Stimulated activated naive CD4-positive, alpha-beta T cell (primary cell): ENCODE results near the gene RAVER1.
A peak's percentile ranks its signal among the peaks of the same experiment; 100 is the strongest.
"Not testable (repeated sequence)": the region's sequence is repeated elsewhere in the genome, so short reads cannot be mapped to it uniquely, and the experiment has no call there.

Source experiments
- DNase-seq, 6 experiments: peaks; one replicate each; lab custom pipeline; 2025; lab: John Stamatoyannopoulos, UW

RAVER1 gene

DNA sequence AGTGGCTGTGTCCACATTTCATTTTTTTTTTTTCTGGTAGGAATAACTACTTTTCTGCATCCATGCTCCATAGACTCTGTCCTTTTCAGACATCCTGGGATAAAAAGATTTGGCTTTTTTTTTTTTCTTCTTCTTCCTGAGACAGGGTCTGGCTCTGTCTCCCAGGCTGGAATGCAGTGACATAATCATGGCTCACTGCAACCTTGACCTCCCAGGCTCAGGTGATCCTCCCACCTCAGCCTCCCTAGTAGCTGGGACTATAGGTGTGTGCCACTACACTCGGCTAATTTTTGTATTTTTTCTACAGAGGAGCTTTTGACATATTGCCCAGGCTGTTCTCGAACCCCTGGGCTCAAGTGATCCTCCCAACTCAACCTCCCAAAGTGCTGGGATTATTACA, 10.2 kb upstream of the RAVER1 start:
- no peak for DNase-seq

DNA sequence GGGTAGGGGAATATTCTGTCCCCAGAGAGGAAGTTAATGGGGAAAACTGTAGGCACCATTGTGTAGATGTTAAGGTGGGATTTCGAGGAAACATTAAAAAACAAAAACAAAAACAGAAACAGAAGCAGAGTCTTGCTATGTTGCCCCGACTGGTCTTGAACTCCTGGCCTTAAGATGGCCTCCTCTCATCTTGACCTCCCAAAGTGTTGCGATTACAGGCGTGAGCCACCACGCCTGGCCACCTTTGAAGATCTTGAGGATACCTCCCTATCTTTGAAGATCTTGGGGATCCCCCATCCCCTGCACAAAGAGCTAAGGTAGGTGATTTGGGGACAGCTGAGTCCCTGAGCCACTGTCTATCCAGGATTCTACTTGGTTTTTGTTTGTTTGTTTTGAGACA, 6.6 kb upstream of the RAVER1 start:
- no peak for DNase-seq

DNA sequence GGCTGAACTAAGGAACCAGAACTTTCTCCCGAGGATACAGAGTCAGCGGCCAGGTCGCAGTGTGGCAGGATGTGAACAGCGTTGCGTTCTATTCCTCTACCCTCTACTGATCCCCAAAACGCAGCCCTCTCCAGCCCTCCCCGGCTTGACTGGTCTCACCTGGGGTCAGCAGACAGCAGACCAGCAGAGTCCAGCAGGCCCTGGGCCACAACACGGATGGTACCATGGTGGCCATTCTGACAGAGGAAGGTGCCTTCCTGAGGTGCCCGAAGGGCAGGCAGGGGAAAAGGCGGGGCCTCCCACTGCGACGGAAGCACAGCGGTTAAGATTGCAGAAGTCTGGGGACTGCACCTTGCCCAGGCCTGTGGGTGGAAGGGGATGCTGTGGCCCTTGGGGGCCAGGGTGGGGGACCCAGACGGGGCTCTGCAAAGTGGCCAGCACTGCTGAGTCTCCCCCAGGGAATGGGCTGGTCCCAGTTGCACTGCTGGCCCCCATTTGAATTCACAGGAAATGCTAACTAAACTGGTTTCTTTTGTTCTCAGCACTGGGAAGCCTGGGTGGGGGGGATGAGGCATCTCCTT, 6.1 kb upstream of the RAVER1 start, which contains the start of gene ICAM3:
ICAM3 (minus strand) TSS at position 245 of the 581 bp plus-strand sequence; CDS start at position 235, 10 bp downstream.
- DNase-seq, result peak in 5 of 6 experiments; percentile 26 to 62 (median 39)

DNA sequence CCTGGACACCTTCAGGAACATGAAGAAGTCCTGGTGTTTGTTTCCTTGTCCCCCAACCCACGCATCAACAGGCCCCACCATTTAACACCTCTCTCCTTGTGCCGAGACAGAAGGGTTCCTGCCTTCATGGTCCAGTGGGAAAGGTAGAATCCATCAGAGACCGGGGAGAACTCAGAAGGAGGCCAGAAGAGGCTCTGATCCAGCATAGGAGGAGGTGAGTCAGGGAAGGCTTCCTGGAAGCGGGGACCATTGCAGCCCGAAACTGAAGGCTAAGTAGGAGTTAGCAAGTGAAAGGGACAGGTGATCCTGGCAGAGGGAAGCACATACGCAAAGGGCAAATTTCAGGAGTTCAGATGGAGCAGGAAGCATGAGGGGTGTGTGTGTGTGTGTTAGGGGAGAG, 5.6 kb upstream of the RAVER1 start:
- no peak for DNase-seq

DNA sequence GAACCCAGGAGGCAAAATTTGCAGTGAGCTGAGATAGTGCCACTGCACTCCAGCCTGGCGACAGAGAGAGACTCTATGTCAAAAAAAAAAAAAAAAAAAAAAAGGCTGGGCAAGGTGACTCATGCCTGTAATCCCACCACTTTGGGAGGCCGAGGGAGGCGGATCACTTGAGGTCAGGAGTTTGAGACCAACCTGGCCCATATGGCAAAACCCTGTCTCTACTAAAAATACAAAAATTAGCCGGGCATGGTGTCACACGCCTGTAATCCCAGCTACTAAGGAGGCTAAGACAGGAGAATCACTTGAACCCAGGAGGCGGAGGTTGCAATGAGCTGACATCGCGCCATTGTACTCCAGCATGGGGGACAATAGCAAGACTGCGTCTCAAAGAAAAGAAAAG, 3.4 kb upstream of the RAVER1 start:
- not testable (repeated sequence) for DNase-seq

DNA sequence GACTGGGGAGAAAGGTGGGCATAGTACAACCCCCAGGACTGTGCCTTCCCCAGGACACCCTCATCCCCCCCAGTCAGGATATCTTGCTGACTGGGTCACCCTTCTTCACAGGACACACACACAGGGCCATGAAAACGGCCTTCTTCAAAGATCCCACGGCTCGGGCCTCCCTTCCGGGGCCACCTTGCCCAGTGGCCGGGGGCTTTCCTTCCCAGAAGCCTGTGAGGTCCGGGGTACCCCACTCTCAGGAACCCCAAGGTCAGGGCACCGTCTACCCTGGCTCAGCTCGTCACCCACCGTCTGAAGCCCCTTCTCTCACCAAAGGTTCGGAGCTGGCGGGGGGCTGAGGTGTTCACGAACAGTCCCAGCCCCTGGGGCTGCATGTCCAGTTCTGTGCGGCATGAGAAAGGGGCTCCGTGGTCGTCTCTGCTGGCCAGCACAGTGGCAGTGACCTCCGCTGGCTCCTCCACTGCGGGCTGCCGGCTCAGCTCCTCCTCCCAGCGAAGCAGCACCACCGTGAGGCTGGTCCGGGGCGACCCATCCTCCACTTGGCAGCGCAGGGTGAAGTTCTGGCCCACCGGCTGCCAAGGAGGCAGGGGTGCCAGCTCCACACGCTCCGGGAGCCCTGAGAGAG, 2.1 kb upstream of the RAVER1 start:
- DNase-seq, result no peak

DNA sequence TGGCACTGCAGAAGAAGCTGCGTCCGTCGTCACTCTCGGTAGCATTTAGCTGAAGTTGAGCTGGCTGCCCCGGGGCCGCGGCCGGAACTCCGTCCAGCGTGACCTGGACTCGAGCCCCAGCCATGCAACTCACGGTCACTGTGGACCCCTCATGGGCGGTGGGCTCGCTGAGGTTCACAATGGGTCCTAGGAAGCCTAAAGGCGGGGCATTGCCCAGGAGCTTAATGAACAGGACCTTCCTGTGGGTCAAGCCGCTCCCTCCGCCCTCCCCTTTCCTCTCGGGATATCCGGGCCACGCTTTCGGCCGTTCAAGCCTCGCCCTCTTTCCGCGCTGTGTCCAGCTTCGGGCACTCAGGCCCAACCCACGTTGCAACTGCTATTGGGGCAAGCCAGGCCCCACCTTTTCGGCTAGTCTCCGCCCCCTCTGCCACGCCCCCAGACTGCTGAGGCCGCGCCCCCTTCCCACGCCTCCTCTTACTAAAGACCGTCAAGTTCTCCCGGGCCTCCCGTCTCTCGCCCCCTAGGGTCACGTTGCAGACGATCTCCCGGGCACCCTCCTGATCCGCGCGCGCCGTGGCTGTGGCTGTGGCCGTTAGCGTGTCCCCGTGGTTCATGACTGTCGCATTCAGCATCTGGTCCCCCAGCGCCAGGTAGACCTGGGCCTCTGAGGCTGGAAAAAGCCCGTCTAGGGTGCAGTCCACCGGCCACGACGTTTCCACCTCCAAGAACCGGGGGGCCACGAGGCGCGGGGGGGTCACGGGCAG, 1.4 kb upstream of the RAVER1 start:
- peak in 3 of 6 experiments; percentile 11 to 14 (median 12) for DNase-seq

DNA sequence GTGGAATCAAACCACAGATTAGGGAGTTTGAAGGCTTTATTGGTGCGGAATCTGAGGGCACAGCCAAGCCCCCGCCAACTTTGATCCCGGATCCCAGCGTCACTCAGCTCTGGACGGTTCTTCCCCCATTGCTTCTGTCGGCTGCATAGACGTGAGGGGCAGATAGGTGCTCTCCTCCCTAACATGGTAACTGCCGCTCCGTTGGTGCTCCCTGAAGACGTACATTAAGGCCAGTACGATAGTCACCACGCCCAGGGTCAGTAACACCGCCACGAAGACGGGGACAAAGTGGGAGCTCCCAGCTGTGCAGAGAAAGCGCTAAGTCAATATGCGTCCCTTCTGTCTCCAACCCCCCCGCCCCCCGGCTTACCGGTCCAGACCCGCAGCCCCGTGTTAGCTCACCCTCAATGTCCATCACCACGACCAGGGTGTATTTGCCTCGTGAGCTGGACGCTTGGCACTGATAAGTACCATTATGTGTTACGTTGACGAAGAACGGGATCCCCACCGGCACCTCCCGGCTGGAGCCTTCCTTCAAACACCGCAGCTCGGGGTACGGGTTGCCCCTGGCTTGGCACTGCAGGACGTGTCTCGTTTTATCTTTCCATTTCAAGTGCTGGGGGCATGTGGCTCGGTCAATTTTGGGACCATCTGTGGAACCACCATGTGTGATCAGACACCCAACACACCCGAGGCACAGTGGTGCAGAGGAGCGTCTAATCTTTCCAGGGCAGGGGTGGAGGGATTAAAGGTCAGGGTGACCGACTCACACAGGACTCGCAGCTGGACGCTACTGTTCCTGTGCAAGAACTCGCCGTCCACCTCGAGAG, 644 bp upstream of the RAVER1 start:
- no peak for DNase-seq

DNA sequence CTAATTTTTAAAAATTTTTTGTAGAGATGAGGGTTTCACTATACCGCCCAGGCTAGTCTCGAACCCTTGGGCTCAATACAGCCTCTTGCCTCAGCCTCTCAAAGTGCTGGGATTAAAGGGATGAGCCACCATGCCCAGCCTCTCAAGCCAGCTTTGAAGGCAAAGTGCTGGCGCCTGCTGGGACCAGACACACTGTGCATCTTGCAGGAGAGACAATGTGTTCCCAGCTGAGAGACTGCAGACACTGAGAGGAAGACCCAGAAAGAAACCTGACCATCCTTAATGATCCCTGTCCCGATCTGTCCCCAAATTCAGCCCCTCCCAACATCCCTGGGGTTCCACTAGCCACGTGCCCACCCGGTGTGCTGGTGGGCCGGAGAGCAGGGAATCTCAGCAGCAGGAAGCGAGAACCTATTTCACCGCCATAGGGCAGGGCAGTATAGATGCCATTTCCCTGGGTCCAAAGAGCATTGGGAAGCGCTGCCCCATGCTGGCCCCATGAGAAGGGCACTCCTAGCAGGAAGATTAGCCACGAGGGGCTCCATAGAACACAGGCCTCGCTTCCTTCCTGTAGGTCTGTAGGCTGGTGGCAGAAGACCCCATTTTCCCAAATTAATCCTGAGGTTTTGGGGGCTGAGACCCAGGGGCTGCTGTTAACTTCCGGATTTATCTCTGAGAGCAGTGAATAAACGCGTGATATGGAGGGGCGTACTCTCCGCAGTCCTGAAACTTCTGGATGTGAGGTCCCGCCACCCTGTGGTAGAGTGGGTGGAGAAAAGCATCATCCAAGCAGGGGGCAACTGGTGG, 968 bp downstream of the RAVER1 start:
- DNase-seq, result no peak

DNA sequence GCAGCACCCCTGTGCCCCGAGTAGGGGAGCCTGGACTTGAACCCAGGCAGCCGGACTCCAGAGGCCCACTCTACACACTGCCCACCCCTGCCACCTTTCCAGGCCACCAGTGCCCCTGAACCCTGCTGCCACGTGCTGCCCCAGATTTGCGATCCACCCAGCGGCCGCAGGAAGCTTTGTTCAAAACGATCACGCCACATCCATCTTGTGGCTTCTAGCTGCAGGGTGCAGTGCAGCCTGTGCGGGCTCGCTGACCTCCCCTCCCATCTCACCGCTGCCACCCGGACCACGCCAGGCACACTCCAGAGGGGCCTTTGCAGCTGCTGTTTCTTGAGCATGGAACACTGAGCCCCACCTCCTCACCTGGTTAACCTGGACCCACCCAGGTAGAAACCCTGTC, 3.8 kb downstream of the RAVER1 start:
- DNase-seq, result no peak

DNA sequence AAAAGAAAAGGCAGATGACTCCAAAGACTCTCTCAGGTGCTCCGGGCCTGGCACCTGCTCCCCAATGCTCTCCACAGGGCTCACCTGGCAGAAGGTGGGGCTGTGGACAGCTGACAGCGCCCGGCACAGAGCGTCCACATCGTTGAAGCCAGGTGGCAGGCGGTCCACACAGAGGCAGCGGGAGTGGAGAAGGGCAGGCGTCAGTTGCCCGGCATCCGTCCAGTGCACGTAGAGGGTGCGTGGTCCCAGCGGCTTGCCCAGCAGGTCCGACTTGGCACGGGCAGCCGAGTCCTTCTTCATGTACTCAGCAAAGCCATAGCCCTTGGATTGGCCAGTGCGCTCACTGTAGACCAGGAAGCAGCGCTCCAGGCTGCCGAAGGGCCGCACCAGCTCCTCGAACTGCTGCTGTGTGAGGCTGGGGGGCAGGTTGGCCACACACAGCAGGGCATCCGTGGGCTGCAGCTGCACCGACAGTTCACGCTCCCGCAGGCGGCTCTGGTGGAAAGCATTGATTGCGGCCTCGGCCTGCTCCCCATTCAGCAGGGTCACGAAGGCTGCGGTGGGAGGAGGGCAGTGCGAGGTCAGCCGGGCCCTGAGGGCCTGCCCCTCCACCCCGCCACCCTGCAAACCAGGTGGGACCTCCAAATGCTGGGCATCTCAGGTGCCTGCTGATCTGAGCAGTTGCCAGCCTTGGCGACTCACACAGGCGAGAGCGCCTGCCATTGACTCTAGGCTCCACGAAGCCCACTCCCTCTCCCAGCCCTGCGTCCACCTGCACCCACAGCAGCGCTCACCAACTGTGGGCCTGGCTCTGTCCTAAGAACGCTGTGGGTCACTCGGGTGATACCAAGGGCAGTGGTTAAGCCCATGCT, 4.5 kb downstream of the RAVER1 start:
- no peak for DNase-seq

DNA sequence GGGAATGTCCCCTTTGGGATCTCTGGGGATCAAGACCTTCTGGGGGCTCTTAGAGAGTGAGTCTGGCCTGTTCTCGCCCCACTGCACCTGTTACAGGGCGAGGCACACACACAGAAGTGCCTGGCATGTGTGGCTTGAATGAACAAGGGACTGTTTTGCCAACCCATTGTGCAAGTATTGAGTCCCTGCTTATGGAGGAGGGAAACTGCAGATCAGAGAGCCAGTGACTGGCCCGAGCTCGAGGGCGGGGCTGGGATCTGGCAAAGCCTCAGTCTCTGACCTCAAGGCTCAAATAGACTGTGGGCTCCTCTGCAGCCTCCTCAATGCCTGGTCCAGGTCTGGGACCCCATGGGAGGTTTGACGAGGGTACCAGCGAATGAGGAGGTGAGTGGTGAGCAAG, 5.5 kb downstream of the RAVER1 start:
- no peak for DNase-seq

DNA sequence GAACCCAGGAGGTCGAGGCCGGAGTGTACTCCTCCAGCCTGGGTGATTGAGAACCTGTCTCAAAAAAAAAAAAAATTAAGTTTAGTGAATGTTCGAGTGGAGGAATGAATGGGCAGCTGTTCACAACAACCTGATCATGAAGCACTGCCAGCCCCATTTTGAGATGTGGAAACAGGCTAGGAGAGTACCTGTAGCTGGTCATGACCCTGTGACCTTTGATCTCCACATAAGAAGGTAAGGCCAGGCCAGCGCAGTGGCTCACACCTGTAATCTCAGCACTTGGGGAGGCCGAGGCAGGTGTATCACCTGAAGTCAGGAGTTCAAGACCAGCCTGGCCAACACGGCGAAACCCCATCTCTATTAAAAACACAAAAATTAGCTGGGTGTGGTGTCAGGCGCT, 7.6 kb downstream of the RAVER1 start:
- no peak for DNase-seq

DNA sequence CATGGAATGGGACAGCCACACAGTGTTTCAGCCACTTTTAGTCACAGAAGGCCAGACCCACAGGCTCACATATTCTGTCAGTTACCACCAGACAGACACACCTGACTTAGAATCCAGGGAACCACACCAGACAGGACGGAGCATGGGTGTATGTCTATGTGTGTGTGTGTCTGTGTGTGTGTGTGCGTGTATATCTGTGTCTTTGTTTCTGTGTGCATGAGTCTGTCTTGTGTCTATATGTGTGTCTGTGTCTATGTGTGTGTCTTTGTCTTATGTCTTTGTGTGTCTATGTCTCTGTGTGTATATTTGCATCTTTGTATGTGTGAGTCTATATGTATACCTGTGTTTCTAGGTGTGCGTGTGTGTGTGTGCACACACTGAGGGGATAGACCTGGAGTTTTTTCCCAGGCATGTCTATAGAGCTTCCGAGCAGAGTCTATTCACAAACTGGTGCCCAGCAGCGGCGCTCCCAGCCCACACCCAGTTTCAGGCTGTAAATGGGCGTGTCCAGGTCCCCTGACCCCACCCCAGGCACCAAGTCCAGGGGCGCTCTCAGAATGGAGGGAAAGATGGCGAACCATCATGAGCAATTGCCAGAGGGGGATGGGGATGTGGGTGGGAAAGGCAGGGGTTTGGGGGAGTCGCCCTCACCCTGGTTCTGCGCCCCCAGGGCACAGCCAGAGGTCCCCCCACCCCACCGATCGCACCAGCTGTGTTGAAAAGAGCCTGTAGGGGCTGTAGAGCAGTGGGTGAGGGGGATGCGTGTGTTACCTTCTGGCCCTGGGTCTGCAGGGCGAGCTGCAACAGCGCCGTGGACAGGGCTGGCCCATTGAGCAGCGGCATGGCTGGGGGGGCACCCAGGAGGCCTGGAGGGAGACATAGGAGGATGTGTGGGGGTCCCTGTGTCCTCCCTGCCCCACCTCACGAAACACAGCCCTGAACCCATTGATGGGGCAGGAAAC, 11.2 kb downstream of the RAVER1 start:
- DNase-seq, result no peak

DNA sequence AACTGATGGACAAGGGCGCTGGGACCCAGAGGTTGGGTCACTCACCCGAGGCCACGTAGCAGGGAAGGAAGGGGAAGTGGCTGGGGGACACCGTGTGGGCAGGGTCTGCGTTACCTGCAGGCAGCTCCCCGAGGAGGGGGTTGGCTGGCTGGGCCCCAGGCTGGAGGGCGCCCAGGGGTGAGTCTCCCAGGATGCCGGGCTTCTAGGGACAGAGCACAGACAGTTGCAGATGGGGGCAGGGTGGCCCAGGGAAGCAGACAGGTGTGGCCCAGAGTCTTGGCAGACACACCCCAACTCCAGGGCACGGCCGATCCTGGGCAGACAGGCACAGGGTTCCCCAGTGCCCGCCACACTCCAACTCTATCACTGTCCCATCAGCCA, 11.9 kb downstream of the RAVER1 start:
- DNase-seq, result no peak

DNA sequence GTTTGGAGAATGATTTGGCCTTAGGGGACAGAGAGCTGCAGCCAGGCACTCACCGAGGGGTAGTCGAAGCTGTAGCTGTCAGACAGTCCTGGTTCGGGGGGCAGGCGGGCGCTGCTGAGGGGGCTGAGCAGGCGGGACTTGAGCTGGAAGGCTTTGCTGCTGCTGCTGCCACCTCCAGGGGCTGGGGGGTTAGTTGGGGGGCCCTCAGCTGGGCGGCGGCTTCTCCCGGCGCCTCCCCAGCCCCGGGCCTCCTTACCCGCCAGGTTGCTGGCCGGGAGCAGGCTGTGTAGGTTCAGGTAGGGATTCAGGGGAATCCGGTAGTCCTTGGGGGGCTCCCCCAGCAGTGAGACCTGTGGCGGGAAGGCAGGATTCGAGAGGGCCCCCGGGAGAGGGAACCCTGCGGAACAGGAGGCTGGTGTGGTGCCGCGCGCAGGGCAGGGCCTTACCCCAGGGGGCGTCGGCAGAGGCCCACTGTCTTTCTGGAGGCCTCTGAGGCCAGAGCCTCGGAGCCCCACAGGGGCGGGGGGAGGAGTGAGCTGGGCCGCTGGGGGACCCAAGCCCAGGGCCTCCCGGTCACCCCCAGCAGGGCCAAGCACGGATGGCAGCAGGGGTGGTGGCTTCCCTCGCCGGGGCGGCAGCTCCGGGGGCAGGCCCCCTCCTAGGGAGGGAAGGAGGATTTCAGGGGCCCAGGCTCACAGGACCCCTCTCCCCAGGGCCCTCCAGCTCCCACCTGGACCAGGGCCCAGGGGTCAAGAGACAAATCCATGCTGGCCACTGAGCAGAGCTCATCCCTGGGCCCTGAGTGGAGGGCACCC, 12.5 kb downstream of the RAVER1 start:
- DNase-seq, result no peak

DNA sequence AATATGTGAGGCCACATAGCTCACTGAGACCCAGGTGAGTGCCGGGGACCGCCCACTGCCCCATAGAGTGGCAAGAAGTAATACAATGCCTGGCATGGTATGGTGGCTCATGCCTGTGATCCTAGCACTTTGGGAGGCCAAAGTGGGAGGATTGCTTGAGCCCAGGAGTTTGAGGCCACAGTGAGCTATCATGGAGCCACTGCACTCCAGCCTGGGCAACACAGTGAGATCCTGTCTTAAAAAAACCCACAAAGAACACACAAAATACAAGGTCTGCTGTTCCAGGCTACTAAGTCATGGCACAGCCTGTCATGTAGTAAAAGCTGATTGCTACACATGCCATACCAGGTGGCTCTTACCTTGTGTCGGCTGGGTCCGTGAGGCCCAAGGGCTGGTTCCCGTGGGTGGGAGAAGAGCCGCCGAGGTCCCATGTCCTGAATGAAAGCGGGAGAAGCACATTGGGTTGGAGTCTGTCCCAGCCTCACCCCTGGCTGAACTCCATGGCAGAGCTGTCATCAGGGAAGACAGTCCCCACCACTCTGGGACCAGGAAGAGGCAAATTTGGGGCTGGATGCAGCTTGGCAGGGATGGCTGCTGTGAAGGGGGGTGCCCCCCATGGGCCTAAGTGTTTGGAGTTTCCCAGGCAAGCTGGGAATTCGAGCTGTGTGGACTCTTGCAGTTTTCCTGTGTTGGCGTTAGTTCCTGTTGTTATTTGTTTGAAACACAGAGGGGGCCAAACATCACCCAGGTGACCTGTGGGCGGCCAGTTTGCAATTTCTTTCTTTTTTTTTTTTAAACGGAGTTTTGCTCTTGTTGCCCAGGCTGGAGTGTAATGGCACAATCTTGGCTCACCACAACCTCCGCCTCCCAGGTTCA, 14.3 kb downstream of the RAVER1 start:
- no peak for DNase-seq
